Dermis blood vessel endothelial cell (primary cell): ENCODE data around the gene KCNQ1. TPM values are rescaled to one million over a fixed set of nuclear protein-coding genes. Genes with fewer than 3 reads are reported as not detected.

ENCODE experiments used
- DNase-seq: peaks from one replicate; pipeline ENCODE4 v3.0.0; 2010
- total RNA-seq: library from RNA; depleted of rRNA; stranded (reverse); fragments of >200 nt; gene quantifications from 2 replicates; pipeline ENCODE4 v1.2.3, GENCODE V29; 2014

Gene KCNQ1
- total RNA-seq, 1 donor from 2014 or later = 0.34 TPM

DNA sequence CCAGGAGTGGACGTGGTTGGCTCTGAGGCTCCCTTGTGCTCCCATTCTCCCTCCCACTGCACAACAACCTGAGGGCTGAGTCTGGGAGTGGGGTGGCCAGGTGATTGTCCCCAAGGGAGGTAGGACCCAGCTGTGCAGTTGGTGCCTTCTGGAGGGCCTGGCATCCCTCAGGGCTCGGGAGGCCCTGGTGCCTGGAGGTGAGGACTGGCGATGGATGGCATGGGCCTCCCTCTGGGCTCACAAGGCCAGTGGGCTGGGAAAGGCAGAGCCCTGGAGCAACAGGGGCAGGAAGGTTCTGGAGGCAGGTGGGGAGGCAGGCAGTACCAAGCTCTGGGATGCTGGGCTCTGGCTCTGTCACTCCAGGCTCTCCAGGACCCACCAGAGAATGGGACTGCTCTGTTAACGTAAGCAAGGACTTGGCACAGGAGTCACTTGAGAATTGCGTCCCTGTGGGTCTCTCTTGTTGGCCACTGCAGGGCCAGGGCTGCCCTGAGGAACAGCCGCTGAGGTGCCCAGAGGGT is 140.8 kb downstream of the KCNQ1 start:
- DNase-seq = no peak

GRCh38 chr11:2586087-2586792 is 141.4 kb downstream of the KCNQ1 start:
- no peak for DNase-seq

DNA sequence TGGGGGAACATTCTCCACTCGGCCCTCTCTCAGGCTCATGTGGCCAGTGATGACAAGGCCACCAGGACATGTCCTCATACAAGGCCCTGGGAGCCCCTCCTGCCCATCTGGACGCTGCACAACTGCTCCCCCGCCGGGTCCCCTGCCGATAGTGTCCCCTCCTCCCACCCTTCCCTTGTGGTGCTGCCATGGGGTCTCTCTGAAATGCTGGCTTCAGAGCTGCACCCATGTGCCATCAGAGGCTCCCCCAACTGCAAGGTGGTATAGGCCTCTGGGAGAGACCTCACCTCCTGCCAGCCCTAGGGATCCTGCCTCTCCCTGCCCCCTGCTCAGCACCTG is 142.0 kb downstream of the KCNQ1 start:
- DNase-seq = no peak

DNA sequence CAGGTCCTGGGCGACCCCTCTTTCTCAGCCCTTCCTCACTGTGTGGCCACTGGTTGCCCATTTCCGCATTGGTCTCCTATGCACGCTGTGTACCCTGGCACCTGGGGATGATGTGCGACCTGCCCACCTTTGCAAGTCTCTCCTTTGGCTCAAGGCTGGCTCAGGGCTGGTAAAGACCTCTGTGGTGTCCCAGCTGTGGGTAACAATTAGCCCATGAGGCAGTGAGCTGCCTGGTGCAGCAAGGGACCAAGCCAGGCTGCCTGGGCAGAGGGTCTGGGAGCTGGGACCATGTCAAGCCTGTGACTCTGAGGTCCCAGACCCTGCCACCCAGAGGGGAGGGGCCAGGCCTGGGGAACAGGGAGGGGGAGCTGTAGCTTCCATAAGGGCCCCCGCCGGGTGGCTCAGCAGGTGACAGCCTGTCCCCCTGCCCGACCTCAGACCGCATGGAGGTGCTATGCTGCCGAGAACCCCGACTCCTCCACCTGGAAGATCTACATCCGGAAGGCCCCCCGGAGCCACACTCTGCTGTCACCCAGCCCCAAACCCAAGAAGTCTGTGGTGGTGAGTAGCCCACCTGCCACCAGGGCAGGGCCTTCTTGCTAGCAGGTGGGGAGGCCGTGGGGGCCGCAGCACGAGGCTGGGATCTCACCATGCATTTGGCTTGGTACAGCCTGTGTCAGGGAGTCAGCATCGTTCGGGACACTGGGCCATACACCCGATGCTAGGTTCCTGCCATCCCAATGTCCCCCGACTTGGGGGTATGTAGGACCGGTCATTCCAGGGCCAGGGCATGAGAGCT is 142.5 kb downstream of the KCNQ1 start:
- DNase-seq = no peak

DNA sequence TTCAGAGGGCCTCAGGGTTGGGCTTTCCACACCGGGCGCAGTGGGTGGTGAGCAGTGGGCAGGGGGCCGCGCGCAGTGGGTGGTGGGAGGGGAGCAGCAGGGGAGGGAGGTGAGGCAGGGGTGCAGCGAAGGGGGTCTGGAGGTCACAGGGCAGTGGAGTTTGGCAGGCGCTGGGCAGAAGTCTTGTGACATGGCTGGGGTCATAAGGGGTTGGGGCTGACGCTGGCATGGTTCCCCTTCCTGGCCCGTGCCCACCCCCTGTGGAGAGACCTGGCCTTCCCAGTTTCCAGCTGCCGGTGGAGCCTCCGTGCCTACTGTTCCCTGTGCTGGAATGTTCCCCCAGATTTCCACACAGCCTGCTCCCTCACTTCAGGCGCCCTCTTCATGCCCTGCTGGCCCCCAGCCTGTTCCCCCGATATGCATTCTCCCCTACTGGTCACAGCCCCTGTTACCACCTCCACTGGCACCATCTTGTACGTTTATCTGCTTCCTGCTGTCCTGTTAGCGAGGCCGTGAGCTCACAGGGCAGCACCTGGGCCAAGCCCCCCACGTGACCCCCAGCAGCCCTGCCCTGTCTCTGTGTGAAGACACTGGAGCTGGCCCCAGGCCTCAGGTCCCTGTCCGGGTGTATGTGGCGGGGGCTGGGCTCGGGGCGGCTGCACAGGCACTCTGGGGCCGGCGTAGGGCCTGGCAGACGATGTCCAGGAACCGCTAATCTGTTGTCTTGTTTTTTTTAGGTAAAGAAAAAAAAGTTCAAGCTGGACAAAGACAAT is 143.4 kb downstream of the KCNQ1 start:
- DNase-seq = no peak

DNA sequence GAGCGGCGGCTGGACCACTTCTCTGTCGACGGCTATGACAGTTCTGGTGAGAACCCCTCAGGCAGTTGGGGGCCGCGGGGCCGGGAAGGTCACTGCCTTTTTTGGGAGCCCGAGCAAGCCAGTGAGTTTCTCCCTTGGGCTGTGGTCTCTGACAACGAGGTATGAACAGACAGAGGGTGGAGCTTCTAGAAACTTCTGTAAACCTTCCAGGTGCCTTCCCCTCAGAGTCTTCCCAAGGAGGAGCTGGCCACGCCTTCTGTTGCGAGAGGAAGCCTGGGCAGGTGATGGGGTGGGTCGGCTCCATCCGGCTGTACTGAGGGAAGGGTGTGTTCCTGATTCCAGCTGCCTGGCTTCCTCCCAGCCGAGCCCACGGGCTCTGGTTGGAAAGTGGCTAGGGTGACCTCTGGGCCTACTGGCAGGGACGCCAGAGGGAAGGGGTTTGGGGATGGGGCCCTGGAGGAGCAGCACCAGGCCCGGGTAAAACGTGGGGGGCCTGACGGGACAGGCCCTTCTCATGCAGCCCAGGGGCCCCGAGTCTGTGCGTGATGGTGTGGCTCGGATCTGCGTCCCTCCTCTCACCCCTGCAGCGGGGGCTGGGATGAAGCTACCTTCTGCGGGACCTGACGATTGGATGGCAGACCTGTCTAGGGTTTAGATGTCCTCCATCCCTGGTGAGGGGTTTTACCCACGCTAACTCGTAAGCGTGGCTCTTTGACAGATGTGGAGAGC is 144.2 kb downstream of the KCNQ1 start:
- DNase-seq = no peak

GRCh38 chr11:2589538-2589934 is 144.7 kb downstream of the KCNQ1 start:
- no peak for DNase-seq

GRCh38 chr11:2590131-2590964 is 145.5 kb downstream of the KCNQ1 start:
- DNase-seq = no peak

- no peak for DNase-seq
These were observed 146.4 kb downstream of the KCNQ1 start for GRCh38 chr11:2590965-2591754.

GRCh38 chr11:2591805-2592204 is 147.0 kb downstream of the KCNQ1 start:
- DNase-seq = no peak

DNA sequence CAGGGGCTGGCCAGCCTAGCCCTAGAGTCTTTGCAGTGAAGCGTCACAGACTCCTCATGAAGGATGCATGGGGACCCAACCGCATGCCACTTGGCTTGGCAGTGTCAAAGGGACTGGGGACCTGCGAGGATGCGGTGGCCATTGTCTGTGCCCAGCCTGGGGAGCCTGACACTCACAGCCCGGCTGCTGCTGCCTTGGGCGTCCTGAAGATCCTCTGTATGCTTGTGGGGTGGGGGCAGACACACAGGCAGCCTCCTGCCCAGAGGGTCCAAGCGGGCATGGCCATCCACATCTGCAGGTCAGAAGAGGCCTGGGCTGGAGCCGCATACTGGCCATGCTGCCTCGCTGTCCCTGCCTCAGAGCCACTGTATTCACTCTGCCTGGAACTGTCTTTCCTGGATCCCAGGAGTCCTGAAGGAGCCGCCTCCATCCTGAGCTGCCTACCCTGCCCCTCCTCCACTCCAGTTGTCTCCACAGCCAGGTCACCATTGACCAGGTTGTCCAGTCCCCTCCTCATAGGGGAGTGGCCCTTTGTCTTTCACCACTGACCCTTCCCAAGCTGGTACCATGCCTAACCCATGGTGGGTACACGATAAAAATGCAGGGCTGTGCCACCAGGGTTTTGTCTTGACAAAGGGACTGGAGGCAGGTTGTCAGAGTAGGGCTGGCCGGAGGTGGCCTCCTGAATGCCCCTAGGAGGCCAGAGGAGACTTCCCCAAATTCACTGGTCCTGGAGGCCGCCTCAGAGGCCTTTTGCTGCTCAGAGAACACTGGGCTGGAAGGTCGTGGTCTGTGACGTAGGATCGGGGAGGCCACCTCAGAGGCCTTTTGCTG is 148.0 kb downstream of the KCNQ1 start:
- DNase-seq = no peak

GRCh38 chr11:2593393-2593950 is 148.7 kb downstream of the KCNQ1 start:
- DNase-seq = no peak

DNA sequence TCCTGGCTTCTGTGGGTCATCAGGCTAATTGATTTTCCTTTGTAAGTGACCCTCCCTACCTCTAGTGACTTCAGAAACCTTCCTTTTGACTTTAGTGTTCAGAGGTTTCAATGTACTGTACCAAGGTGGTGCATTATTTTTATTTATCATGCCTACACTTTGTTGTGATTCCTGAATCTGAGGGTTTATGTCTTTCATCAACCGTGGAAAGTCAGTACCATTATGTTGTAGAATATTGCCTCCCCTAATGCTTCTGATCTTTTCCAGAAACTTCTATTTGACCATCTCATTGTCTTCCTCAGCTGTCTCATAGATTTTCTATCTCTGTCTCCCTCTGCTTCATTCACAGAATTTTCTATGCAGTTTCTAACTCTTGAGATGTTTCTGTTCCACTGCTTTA is 149.5 kb downstream of the KCNQ1 start:
- no peak for DNase-seq

DNA sequence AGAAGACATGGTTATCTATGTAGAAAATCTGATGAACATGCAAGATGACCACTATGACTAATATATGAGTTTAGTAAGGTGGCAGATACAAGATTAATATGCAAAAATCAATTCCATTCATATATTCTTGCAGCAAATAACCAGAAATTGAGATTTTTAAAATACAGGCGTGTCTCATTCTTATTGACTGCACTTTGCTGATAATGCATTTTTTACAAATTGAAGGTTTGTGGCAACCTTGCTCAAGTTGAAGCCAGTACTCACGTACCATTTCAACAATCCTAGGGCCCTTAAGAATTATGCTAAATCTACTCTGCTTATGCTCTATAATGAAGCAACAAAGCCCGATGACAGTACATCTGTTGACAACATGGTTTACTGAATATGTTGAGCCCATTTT is 150.4 kb downstream of the KCNQ1 start:
- no peak for DNase-seq

DNA sequence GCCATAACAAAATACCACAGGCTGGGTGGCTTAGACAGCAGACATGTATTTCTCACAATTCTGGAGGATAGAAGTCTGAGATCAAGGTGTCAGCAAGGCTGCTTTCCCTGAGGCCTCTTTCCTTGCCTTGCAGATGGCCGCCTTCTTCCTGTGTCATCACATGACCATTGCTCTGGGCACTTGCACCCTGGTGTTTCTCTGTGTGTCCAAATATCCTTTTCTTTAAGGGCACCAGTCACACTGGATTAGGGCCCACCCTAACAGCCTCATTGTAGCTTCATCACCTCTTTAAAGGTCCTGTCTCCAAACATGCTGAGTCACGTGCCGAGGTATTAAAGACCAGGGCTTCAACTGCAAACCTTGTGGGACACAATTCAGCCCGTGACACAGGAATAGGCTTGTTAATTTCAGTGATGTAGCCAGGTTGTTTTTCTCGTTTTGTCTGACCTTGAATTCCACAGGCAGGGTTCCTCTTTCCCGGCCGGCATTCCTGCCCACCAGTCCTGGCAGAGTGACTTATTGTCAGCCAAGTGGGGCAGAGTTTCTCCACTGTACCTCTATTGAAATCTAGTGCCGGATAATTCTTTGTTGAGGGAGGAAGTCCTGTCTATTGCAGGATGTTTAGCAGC is 154.9 kb downstream of the KCNQ1 start:
- peak; percentile 12 for DNase-seq

GRCh38 chr11:2609345-2609744 is 164.5 kb downstream of the KCNQ1 start:
- no peak for DNase-seq

GRCh38 chr11:2612884-2613571 is 168.2 kb downstream of the KCNQ1 start:
- DNase-seq = no peak

DNA sequence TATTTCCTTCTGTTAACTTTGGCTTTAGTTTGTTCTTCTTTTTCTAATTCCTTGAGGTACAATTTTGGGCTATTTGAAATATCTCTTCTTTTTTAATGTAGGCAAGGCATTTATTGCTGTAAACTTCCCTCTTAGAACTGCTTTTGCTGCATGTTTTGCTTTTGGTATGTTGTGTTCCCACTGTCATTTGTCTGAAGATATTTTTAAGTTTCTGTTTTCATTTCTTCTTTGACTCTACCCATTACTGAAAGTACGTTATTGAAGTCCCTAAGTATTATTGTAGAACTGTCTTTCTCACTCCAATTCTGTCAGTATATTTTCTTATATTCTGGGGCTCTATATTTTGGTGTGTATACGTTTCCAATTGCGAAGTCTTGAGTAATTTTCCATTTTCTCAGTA is 177.1 kb downstream of the KCNQ1 start:
- no peak for DNase-seq
